WERI-Rb-1 (cell line): Measurements from ENCODE around the gene VPS37D.

ENCODE experiments used
- DNase-seq: peaks from one replicate; pipeline ENCODE4 v3.0.0-alpha.2; 2020
- H3K27ac ChIP-seq: fragments of 250-450 bp; sonication (Bioruptor Pico); 2 replicates; pipeline ENCODE4 v1.5.1; 2020; ENCODE audit warnings: mild to moderate bottlenecking, moderate library complexity
- H3K27me3 ChIP-seq: fragments of 250-450 bp; sonication (Bioruptor Pico); 2 replicates; pipeline ENCODE4 v1.5.1; 2021; ENCODE audit warnings: mild to moderate bottlenecking, low read depth, moderate library complexity; ENCODE audit not compliant: insufficient read depth, severe bottlenecking
- H3K36me3 ChIP-seq: fragments of 250-450 bp; sonication (Bioruptor Pico); 2 replicates; pipeline ENCODE4 v1.5.1; 2020; ENCODE audit warnings: mild to moderate bottlenecking, moderate library complexity
- H3K4me3 ChIP-seq: 2 replicates; pipeline ENCODE4 v1.5.1; 2011; ENCODE audit warnings: low read depth, mild to moderate bottlenecking, control low read depth, low read length
- H3K9me3 ChIP-seq: fragments of 250-450 bp; sonication (Bioruptor Pico); 2 replicates; pipeline ENCODE4 v1.5.1; 2021; ENCODE audit warnings: mild to moderate bottlenecking, moderate library complexity; ENCODE audit not compliant: severe bottlenecking
- CTCF ChIP-seq: IDR thresholded peaks from 2 replicates; pipeline ENCODE4 v1.5.1; 2011; ENCODE audit warnings: low read depth, mild to moderate bottlenecking, control low read depth, inconsistent platforms, low read length

VPS37D gene

DNA sequence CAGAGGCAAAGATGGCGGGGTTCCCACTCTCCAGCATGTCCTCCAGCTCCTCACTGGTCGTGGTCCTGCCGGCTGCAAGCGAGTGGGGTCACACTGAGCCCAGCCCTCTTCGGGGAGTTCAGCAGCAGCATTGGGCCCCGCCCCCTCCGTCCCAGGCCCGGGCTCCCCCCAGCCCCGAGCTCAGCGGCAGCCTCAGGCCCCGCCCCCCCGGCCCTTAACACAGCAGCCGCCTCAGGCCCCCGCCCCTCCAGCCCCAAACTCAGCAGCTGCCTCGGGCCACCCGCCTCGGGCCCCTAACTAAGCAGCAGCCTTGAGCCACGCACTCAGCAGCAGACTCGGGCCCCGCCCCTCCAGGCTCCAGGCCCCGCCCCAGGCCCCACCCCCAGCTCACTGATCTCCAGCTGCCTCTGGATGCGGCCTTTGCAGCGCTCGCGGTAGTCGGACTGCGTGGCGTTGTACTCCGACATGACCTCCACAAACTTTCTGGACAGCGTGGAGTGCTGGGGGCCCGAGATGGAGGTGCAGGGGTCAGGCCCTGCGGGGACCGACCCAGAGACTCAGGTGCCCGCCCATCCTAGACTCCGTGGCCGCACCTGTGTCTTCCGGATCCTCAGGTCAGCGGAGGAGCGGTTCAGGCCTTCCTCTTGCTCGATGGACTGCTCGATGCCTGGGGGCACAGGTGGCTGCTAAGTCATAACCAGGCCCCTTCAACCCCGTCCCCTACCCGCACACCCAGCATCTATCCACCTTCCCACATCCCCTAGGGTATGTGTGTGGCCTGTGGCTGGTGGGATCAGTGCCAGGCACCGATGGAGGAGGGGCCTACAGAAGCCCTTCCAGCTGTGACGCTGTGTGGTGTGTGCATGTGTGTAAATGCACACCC lies 36.4 kb downstream of the VPS37D start:
- peak; percentile 67 for DNase-seq
- Histone ChIP-seq H3K36me3 (peaks cover 54% of the 10 kb centered on the region), H3K27me3 (no peaks in the 10 kb centered on the region), H3K4me3 (no peak overlapping the region), H3K27ac (peak overlapping the region; percentile 81), H3K9me3 (no peaks in the 10 kb centered on the region)
- TF ChIP-seq CTCF, result no peak

GRCh38 chr7:73704640-73705550 lies 37.3 kb downstream of the VPS37D start:
- Histone ChIP-seq H3K36me3 (peaks cover 46% of the 10 kb centered on the region), H3K27ac (peak overlapping the region; percentile 81), H3K4me3 (no peak overlapping the region), H3K27me3 (no peaks in the 10 kb centered on the region), H3K9me3 (no peaks in the 10 kb centered on the region)
- no peak for TF ChIP-seq CTCF
- DNase-seq, result peak; percentile 86

DNA sequence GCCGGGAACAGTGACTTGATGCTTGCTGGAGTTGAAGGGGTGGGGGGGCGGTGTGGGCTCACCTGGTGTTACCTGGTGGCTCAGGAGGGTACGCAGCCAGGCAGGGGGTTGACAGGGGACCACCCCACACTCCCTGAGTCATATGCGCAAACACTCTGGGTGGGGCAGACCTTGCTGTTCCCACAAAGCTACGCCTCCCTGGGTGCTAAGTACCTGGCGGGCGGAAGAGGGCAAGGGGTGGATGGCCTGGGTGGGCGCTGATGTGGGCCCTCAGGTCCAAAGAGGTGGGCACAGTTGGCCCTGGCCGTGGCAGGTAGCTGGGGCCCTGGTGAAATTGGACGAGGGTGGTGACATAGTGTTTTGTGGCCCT lies 37.9 kb downstream of the VPS37D start:
- peaks cover 41% of the 10 kb centered on the region for H3K36me3 ChIP-seq
- no peak for DNase-seq
- no peak overlapping the region for H3K4me3 ChIP-seq
- H3K27me3 ChIP-seq, result no peaks in the 10 kb centered on the region
- no peaks in the 10 kb centered on the region for H3K9me3 ChIP-seq
- peak overlapping the region; percentile 81 for H3K27ac ChIP-seq
- no peak for TF ChIP-seq CTCF

- Histone ChIP-seq H3K9me3 (no peaks in the 10 kb centered on the region), H3K27ac (peak overlapping the region; percentile 81), H3K27me3 (no peaks in the 10 kb centered on the region), H3K4me3 (no peak overlapping the region), H3K36me3 (peaks cover 35% of the 10 kb centered on the region)
- no peak for TF ChIP-seq CTCF
- no peak for DNase-seq
Observed at GRCh38 chr7:73706126-73707044, 38.8 kb downstream of the VPS37D start.

DNA sequence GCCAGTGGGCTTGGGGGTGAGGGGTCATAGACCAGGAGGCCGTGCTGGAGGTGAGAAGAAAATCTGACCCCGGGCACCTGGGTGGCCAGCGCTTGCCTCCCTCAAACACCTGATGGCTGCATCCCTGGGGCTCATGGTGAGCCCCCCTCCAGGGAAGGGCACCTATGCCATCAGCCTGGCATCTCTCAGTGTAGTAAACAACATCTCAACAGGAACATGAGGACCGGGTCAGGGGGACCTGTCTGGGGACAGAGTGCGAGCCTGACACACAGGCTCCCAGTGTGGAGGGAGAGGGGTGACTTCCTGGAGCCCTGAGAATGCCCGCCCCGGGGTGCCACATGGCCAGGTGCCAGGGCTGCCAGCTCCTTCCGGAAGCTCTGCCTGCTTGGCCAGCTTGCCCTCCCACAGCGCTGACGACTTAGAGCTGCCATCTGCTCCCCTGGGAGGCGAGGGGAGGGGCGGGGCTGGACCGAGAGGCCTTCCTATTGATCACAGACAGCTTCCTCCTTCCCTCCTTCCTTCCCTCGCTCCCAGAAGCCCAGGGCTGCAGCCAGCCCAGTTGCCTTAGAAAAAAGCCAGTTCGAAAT lies 39.5 kb downstream of the VPS37D start:
- peak; percentile 93 for DNase-seq
- peak overlapping the region; percentile 81 for H3K27ac ChIP-seq
- H3K36me3 ChIP-seq, result peaks cover 29% of the 10 kb centered on the region
- TF ChIP-seq CTCF, result no peak
- no peaks in the 10 kb centered on the region for H3K27me3 ChIP-seq
- no peak overlapping the region for H3K4me3 ChIP-seq
- H3K9me3 ChIP-seq, result no peaks in the 10 kb centered on the region
